K562 (cell line): Measurements from ENCODE around the gene UPF2. TPM values are rescaled to one million over a fixed set of nuclear protein-coding genes. Genes with fewer than 3 reads are reported as not detected.

Experiments
- ATAC-seq: fragments of 200-7000 bp; cut with Tn5 transposase; 3 replicates; pipeline ENCODE4 v1.9.1; 2020; ENCODE audit warnings: moderate library complexity
- BruUV-seq: library from RNA; stranded (reverse); fragments of 400-500 nt; replicated peaks from 2 replicates; lab custom pipeline; 2021; lab: Mats Ljungman, UMichigan
- CTCF ChIA-PET: fragments of 300-600 bp; formaldehyde crosslinking; extraction: SDS; loops from one replicate; lab custom pipeline; 2021; ENCODE audit warnings: low intra/inter-chr PET ratio; lab: Yijun Ruan, JAX
- POLR2A ChIA-PET: fragments of 300-600, 350-650 bp; sonication (Branson Sonifier 250); formaldehyde crosslinking; extraction: SDS; loops from one replicate; lab custom pipeline; 2021; ENCODE audit warnings: antibody characterized with exemption, inconsistent platforms; lab: Yijun Ruan, JAX
- DNase-seq, 4 experiments: peaks; one replicate each; pipeline versions ENCODE4 v3.0.0 to v3.0.0-alpha.2; 2011 to 2018; ENCODE audit warnings: low spot score in 3 of 4, mixed read lengths in 3 of 4; ENCODE audit errors: extremely low read depth in 1 of 4
- FAIRE-seq: peaks from 2 replicates; lab custom pipeline; 2011; peaks lifted over from hg19 to GRCh38; lab: Jason Lieb, UNC
- H2AFZ ChIP-seq: 2 replicates; pipeline ENCODE4 v1.6.0; 2011; ENCODE audit warnings: low read depth, low read length, control low read depth, inconsistent platforms
- H3K27ac ChIP-seq: fragments of 200-600 bp; 3 replicates; pipeline ENCODE4 v1.8.0; 2011; ENCODE audit warnings: low read depth, mild to moderate bottlenecking, control low read depth, inconsistent platforms, low read length, moderate library complexity, mixed read lengths; ENCODE audit errors: extremely low read depth
- H3K27me3 ChIP-seq, 2 experiments: fragments of 300-600 bp in 1 of 2; 2 replicates in 1 of 2; 3 replicates in 1 of 2; pipeline versions ENCODE4 v1.6.0 to v1.8.0; 2011; ENCODE audit warnings: inconsistent platforms in 2 of 2, low read length in 2 of 2, mild to moderate bottlenecking in 1 of 2, mixed read lengths in 1 of 2, moderate library complexity in 1 of 2; ENCODE audit not compliant: control insufficient read depth in 2 of 2, insufficient read depth in 2 of 2
- H3K36me3 ChIP-seq: fragments of 300-600 bp; 3 replicates; pipeline ENCODE4 v1.8.0; 2011; ENCODE audit warnings: mild to moderate bottlenecking, low read length, inconsistent platforms; ENCODE audit not compliant: control insufficient read depth, insufficient read depth
- H3K4me1 ChIP-seq, 2 experiments: fragments of 200-600 bp in 1 of 2; replicated peaks in 1 of 2; 2 replicates in 1 of 2; 3 replicates in 1 of 2; pipeline versions ENCODE4 v1.5.1 to v1.8.0; 2011; ENCODE audit warnings: inconsistent platforms in 2 of 2, low read length in 2 of 2, mild to moderate bottlenecking in 1 of 2, mixed read lengths in 1 of 2, moderate library complexity in 1 of 2; ENCODE audit not compliant: control insufficient read depth in 2 of 2, insufficient read depth in 2 of 2
- H3K4me2 ChIP-seq: 2 replicates; pipeline ENCODE4 v1.6.1; 2011; ENCODE audit warnings: low read length, control low read depth, inconsistent platforms, mixed read lengths; ENCODE audit not compliant: insufficient read depth
- H3K4me3 ChIP-seq: fragments of 200-600 bp; sonication (generic), shearing (Covaris generic); 2 replicates; pipeline ENCODE4 v1.5.1; 2016; ENCODE audit warnings: control low read depth, inconsistent platforms
- H3K79me2 ChIP-seq: fragments of 200-600 bp; 3 replicates; pipeline ENCODE4 v1.8.0; 2011; ENCODE audit warnings: low read length, inconsistent platforms; ENCODE audit not compliant: control insufficient read depth, insufficient read depth
- H3K9ac ChIP-seq, 2 experiments: 2 replicates each; pipeline versions ENCODE4 v1.6.0 to v1.6.1; 2011; ENCODE audit warnings: low read depth in 2 of 2, low read length in 2 of 2, control low read depth in 1 of 2, inconsistent platforms in 1 of 2, mild to moderate bottlenecking in 1 of 2, mixed read lengths in 1 of 2; ENCODE audit not compliant: insufficient read depth in 1 of 2
- H3K9me1 ChIP-seq: one replicate; pipeline ENCODE4 v1.6.0; 2011; ENCODE audit warnings: inconsistent platforms, mild to moderate bottlenecking, low read length, moderate library complexity; ENCODE audit not compliant: control insufficient read depth, insufficient read depth
- H3K9me3 ChIP-seq: replicated peaks from 2 replicates; pipeline ENCODE4 v1.5.1; 2011; ENCODE audit warnings: low read depth, low read length, inconsistent platforms; ENCODE audit not compliant: control insufficient read depth, insufficient read depth
- H4K20me1 ChIP-seq: replicated peaks from 2 replicates; pipeline ENCODE4 v1.6.1; 2011; ENCODE audit warnings: low read length, inconsistent platforms, mixed read lengths; ENCODE audit not compliant: control insufficient read depth, insufficient read depth
- BRF1 ChIP-seq: IDR thresholded peaks from 3 replicates; pipeline ENCODE4 v1.6.1; 2011; ENCODE audit warnings: borderline replicate concordance, mild to moderate bottlenecking; ENCODE audit not compliant: insufficient read length; ENCODE audit errors: extremely low read depth
- POLR2G ChIP-seq: fragments of 200-400 bp; formaldehyde crosslinking; IDR thresholded peaks from 2 replicates; pipeline ENCODE4 v1.6.1; 2017; ENCODE audit warnings: low read depth, mild to moderate bottlenecking, antibody characterized with exemption, low read length, moderate library complexity
- RBFOX2 ChIP-seq: fragments of 200-400 bp; formaldehyde crosslinking; IDR thresholded peaks from 2 replicates; pipeline ENCODE4 v1.6.1; 2017; ENCODE audit warnings: low read depth, mild to moderate bottlenecking, low read length, moderate library complexity
- WGBS: fragments of 100-300 bp; shearing (Covaris generic); methylation state at CpG from one replicate; pipeline ENCODE4 v1.1.6; 2016; ENCODE audit warnings: low coverage, mixed read lengths; ENCODE audit not compliant: insufficient coverage; ENCODE audit errors: missing lambda C conversion rate; 5-methylcytosine and 5-hydroxymethylcytosine counted together
- in situ Hi-C: fragments of 300-500 bp; cut with MboI; formaldehyde crosslinking; loops from 4 replicates; pipeline ENCODE4 v1.15.0; 2018; ENCODE audit warnings: inconsistent platforms, mixed read lengths
- intact Hi-C: fragments of 100-400 bp; cut with micrococcal nuclease; formaldehyde crosslinking; loops from 2 replicates; pipeline ENCODE4 v1.14.2; 2022
- polyA plus RNA-seq, 8 experiments: library from polyadenylated mRNA; depleted of rRNA in 4 of 8; stranded (reverse) in 5 of 8; unstranded in 3 of 8; fragments of >200 nt; fragmentation: Nextera tagmentation in 2 of 8; fragmentation: Illumina TruSeq in 1 of 8; extraction: Ambion mirVana in 2 of 8; extraction: Trizol in 1 of 8; gene quantifications; 2 replicates each; pipeline versions ENCODE4 v1.2.1 to v1.2.3, GENCODE V29; 2011 to 2014; ENCODE audit warnings: inconsistent platforms in 1 of 8, missing spikeins in 1 of 8
- total RNA-seq, 7 experiments: library from RNA; depleted of rRNA in 6 of 7; stranded (reverse); fragments of >200 nt in 6 of 7; fragmentation: Illumina TruSeq in 2 of 7; extraction: Trizol in 2 of 7; gene quantifications; 2 replicates each; pipeline versions ENCODE4 v1.2.1 to v1.2.3, GENCODE V29; 2011 to 2021; ENCODE audit warnings: low replicate concordance in 1 of 7

UPF2 gene
- total and polyA plus RNA-seq, 9 of the 15 experiments (the other 6 are each of a cell fraction or from before 2014, with no cell fraction given), result 13.9 to 37.7 (median 23.7) TPM

DNA sequence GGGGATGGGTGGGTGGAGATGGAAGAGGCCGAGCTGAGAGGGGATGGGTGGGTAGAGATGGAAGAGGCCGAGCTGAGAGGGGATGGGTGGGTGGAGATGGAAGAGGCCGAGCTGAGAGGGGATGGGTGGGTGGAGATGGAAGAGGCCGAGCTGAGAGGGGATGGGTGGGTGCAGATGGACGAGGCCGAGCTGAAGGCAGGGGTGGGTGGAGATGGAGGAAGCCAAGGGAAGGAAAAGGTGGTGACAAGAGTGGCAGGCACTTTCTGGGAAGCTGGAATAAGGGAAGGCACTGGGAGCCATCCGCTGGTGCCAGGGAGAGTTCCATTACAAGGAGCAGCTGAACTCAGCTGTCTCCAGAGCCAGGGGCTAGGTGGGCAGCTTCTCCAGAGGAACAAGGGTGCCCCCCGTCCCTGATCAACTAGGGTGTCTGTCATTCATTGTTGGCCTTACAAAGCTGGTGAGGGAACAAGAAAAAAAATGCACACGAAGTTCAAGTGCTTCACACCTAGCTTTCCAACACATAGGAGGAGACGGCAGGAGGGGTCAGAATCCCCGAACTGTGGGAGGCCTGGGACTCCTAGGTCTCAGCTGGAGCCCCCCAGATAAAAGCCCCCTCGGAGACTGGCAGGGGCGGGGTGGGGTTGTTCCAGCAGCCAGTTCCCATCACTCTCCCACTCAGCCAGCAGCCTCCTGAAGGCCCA, 157.0 kb downstream of the UPF2 start:
- DNase-seq, result no peak
- Histone ChIP-seq H3K9me1 (peaks cover 3% of the 10 kb centered on the region), H3K9ac (peak overlapping the region in 1 of 2 experiments; percentile 69; a peak in 2 of 4 replicates)
- no TSS peak for BruUV-seq
- POLR2A ChIA-PET, result interaction anchor here (0.7 to 2.0 kb wide), 4 partner anchors 9 to 218 kb away, joined by 3 to 8 read pairs (median 4); no protein-coding TSS in a partner anchor
- peak; percentile 10; the same call in 1 of the 2 replicates for TF ChIP-seq POLR2G
- no peak for TF ChIP-seq BRF1
- peak; percentile 26; the same call in 1 of the 2 replicates for TF ChIP-seq RBFOX2
- TF ChIP-seq, all 486 proteins: peak for 2
- FAIRE-seq (no peak), ATAC-seq (no peak)
- H3K27ac ChIP-seq, result no peak overlapping the region
- in situ Hi-C loops (no loop called here), intact Hi-C loops (no loop called here)
- H3K4me1 ChIP-seq, result peaks cover 8 to 29% of the 10 kb centered on the region in 2 experiments; a peak in 4 of 5 replicates
- no peak overlapping the region for H3K4me3 ChIP-seq
- CTCF ChIA-PET, result no interaction called here
- H3K79me2 ChIP-seq, result peaks cover 94% of the 10 kb centered on the region
- peak overlapping the region; percentile 3; the same call in 1 of the 2 replicates for H3K4me2 ChIP-seq
- H3K9me3 ChIP-seq, result no peaks in the 10 kb centered on the region
- no peak overlapping the region for H2AFZ ChIP-seq
- H3K27me3 ChIP-seq, result no peaks in the 10 kb centered on the region
- WGBS, result 69% methylated on average over 7 of the region's 13 CpGs
- peaks cover 14% of the 10 kb centered on the region for H4K20me1 ChIP-seq
- peaks cover 58% of the 10 kb centered on the region for H3K36me3 ChIP-seq
